Activated CD8-positive, alpha-beta memory T cell treated with anti-CD3 and anti-CD28 coated beads for 1 hour (primary cell): ENCODE measurements around the gene CEND1.

ENCODE experiments used
- DNase-seq, 2 donors: peaks; one replicate each; pipeline ENCODE4 v3.0.0-alpha.2; 2020; ENCODE audit warnings: low read depth in 1 of 2; ENCODE audit errors: extremely low read depth in 1 of 2

CEND1 gene

GRCh38 chr11:789943-790342 lies at the start of gene CEND1:
Gene CEND1 (minus strand): TSS chr11:790090. CDS start chr11:788576, 1,514 bp downstream.
- no peak for DNase-seq

GRCh38 chr11:839280-839623 lies 49.4 kb upstream of the CEND1 start:
- DNase-seq: no peak

GRCh38 chr11:838441-839279 lies 48.8 kb upstream of the CEND1 start:
- no peak for DNase-seq

DNA sequence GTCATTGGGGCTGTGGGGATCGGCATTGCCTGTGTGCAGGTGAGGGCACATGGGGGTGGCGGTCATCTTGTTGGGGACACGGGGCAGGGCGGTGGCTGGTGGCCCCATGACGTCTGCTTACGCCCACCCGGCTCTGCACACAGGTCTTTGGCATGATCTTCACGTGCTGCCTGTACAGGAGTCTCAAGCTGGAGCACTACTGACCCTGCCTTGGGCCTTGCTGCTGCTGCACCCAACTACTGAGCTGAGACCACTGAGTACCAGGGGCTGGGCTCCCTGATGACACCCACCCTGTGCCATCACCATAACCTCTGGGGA lies 48.1 kb upstream of the CEND1 start:
- no peak for DNase-seq

- DNase-seq: no peak
Observed at GRCh38 chr11:837189-837989, 47.5 kb upstream of the CEND1 start.

DNA sequence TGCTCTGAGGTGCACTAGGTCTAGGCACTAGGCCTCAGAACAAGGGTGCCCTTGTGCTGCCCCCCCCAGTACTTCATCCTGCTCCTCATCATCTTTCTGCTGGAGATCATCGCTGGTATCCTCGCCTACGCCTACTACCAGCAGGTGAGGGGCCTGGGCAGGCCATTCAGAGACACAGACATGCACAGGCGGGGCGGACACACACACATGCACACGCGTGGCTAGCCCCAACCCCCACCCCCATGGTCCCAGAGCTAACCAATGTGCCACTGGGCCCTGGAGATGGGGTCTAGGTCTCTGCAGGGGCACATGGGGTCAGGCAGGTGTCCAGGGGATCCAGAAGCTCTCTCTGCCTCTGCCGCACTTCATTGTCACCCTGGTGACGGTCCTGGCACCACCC lies 46.8 kb upstream of the CEND1 start:
- DNase-seq: no peak

GRCh38 chr11:836274-836673 lies 46.4 kb upstream of the CEND1 start:
- no peak for DNase-seq

DNA sequence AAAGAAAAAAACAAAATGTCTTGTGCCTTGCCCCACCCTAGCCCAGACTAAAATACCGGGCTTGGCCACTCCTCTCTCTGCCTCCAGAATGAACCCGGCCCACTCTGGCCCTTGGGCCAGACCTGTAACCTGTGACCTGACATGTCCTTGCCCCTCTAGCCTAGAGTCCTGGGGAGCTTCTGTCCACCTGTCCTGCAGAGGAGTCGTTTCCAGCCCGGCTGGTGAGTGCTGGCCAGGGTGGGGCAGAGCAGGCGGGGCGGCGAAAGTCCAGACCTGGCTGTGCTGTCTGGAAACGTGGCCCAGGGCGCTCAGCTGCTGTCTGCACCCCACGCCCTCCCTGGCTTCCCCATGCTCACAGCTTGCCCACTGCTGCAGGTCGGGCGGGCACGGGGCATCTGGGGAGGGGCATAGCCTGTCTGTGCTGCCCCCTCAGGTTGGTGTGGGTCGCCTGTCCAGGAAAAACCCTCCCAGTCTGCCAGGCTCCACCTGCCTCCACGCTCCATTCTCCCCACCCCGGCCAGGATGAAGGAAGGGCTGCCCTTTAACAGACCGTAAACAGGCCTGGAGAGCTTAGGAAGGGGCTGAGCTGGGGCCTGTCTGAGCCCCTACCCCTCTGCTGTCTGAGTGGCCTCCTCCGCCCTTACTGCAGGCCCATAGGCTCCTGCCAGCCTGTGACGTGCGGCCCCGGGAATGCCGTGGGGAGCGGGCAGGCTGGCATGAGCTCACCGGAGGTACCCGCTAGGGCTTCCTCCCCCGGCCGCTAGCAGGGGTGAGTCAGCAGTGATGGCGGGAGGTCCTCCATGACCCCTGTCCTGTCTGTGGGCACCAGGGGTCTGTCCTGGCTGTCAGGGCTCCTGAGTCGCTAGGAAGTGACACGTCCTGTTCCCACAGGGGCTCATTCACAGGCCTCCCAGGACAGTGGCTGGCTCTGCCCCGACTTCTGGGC lies 44.8 kb upstream of the CEND1 start:
- no peak for DNase-seq

- no peak for DNase-seq
Observed at GRCh38 chr11:833849-834311, 44.0 kb upstream of the CEND1 start.

- no peak for DNase-seq
Observed at GRCh38 chr11:833114-833791, 43.4 kb upstream of the CEND1 start.

DNA sequence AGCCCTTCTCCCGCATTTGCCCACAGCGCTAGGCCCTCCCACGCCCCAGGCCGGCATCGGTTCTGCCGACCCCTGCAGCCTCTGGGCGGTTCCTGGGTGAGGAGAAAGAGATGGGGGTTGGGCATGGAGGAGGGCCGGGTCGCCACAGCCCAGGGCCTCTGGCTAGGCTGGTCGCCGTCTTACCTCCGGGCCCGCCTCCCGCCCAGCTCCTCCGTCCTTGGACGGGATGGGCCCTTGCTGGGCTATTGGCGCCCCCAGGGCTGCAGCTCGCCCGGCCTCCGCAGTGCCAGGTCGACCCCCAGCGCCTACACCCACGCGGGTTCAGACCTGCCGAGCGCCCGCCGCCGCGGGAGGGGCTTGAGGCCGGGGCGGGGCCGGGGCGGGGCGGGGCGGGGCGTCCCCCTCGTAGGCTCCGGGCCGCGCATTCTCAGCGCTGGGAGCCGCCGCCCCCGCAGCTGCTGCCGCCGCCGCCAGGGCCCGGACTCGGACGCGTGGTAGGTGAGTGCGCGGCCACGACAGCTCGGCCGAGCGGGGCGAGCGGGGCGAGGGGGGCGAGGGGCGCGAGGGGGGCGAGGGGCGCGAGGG lies 42.7 kb upstream of the CEND1 start, which contains the start of gene CD151:
CD151 (plus strand) TSS at position 424 of the 585 bp plus-strand sequence. CDS start 3,118 bp downstream, outside the sequence.
- peak in 1 of 2 donors; percentile 50 for DNase-seq

DNA sequence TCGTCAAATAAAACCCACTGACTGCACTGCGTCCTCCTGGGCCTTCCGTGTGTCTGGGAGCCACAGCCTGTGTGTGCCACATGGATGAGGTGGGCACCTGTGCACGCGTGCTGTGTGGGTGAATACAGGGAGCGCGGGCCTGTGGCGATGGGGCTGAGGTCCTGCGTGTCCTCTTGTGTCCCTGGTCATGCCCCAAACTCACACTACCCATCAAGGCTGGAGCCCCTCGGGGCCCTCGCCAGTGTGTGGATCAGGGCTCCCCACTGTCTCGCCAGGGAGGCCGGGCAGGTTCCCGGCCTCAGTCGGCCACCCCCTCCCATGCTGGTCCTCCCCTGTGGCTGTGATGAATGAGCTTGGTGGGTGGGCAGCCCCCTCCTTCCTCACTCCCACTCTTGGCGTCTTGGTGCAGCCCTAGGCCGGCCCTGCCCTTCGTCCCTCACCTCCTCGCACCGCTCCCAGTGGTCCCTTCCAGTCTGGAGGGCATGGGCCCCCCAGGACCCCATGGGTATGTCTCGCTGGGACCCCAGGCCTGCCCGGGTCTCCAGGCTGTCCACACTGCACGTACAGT lies 42.2 kb upstream of the CEND1 start:
- DNase-seq: no peak

DNA sequence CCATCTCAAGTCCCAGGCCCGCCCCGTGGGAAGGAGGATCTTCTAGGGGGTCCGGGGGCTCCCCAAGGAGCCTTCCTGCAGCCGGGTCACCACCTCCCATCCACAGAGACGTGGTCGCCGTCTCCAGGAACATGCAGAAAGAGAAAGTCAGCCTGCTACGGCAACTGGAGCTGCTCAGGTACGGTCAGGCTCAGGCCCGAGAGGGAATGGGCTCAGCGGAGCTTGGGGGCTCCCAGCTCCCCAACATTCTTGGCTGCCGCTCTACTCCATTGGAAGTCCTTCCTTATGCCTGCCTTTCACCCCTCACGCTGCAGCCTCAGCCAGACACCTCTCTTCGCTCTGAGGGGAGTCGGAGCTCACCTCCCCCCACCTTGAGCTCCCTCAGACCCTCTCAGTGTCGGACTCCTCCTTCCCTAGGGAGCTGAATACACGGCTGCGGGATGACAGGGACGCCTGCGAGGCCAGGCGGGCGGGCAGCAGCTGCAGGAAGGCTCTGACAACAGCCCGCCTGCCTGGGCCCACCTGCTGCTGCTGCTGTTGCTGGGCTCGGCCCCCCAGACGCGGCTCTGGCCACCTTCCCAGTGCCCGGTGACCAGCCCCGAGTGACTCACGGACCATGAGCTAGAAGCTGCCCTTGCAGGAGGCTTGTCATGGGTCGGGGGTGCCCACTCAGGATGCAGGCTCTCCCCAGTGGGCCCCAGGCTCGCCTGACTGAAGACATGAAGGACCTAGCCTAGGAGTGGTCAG lies 41.4 kb upstream of the CEND1 start:
- no peak for DNase-seq

- peak in 1 of 2 donors; percentile 47 for DNase-seq
Observed at GRCh38 chr11:830295-831117, 40.6 kb upstream of the CEND1 start.

DNA sequence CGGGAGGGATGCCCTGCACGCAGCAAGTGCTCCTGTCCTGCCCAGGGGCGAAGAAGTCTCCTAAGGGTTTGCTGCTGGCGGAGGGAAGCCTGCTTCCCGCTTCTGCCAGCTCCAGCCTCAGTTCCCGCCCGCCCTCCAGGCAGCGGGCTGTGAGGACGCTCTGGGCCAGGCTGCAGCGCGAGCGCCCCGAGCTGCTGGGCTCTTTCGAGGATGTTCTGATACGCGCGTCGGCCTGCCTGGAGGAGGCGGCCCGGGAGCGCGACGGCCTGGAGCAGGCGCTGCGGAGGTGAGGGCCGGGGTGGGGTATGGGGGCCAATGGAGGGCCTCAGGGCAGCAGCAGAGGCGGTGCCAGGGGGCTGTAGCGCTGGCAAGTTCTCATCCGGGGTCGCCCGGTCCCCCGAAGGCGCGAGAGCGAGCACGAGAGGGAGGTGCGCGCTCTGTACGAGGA lies 40.0 kb upstream of the CEND1 start:
- DNase-seq: no peak

DNA sequence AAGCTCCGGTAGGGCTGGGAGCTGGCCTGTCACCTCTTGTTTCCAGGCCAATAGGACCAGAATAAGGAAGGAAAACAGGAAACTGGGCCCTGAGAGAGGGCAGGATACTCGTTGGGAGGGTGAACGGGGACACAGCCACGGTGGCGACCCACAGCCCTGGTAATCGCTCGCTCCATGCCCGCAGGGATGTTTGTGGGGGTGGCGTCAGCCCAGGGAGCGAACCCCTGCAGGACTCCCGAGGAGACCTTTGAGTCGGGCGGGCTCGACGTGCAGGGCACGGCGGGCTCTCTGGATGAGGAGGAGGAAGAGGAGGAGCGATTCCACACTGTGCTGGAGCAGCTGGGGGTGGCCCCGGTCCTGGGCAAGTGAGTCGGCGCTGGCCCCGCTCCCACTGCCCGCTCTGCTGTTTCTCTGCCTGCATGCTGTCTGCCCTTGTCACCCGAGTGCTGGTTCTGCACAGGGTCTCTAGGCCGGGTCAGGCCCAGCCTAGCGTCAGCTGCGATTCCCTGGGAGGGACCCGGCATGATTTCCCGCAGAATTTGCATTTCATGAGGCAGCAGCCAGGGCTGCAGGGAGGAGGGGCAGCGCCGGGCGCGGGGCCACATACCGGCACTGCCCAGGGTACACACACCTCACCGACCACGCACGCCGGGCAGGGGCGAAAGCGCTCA lies 39.4 kb upstream of the CEND1 start:
- no peak for DNase-seq

DNA sequence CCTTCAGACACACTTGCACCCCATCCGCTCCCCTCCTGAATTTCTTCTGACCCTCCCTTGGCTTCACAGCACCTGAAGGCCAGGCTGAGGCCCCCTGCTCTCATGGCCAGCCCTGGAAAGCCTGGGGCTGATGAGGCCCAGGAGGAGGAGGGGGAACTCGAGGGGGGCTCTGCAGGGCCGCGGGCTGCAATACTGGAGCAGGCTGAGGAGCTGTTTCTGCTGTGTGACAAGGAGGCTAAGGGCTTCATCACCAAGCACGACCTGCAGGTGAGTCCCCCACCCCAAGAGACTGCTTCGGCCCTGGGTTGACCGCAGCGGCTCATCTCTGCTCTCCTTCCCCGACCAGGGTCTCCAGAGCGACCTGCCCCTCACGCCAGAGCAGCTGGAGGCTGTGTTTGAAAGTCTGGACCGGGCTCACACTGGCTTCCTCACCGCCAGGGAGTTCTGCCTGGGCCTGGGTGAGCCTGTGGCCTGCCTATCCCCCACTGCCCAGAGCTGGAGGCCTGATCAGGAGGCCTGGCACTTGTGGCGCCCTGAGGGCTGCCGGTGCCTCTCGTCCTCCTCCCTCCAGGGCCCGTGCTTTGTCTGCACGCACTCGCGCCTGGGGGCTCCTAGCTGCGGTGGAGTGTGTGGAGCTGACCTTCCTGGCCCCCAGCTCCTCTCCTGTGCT lies 38.8 kb upstream of the CEND1 start:
- DNase-seq: no peak
